GM12878 (cell line): ENCODE data around the gene GTF3A. TPM values are rescaled to one million over a fixed set of nuclear protein-coding genes. Genes with fewer than 3 reads are reported as not detected.

Experiments used
- ATAC-seq: fragments of 200-7000 bp; cut with Tn5 transposase; 3 replicates; pipeline ENCODE4 v1.9.1; 2020; ENCODE audit warnings: mild to moderate bottlenecking, moderate library complexity
- BruUV-seq: library from RNA; stranded (reverse); fragments of 400-500 nt; replicated peaks from 2 replicates; lab custom pipeline; 2021; lab: Mats Ljungman, UMichigan
- CTCF ChIA-PET: fragments of 300-600 bp; sonication (Branson Sonifier 250); formaldehyde crosslinking; extraction: SDS; loops from one replicate; lab custom pipeline; 2021; ENCODE audit warnings: inconsistent platforms; lab: Yijun Ruan, JAX
- POLR2A ChIA-PET: fragments of 350-600 bp; formaldehyde crosslinking; extraction: SDS; loops from one replicate; lab custom pipeline; 2021; ENCODE audit warnings: inconsistent platforms; lab: Charles Lee
- RAD21 ChIA-PET: fragments of 300-600 bp; sonication (Branson Sonifier 250); formaldehyde crosslinking; loops from one replicate; lab custom pipeline; 2023; ENCODE audit warnings: antibody characterized with exemption; ENCODE audit not compliant: unreplicated experiment; lab: Charles Lee
- SMC1A ChIA-PET: fragments of 300-600 bp; sonication (Branson Sonifier 250); formaldehyde crosslinking; loops from one replicate; lab custom pipeline; 2023; ENCODE audit not compliant: unreplicated experiment, uncharacterized antibody; lab: Charles Lee
- DNase-seq: peaks from one replicate; pipeline ENCODE4 v3.0.0-alpha.2; 2011; ENCODE audit warnings: low read depth, low spot score
- FAIRE-seq: peaks from 3 replicates; lab custom pipeline; 2011; peaks lifted over from hg19 to GRCh38; lab: Jason Lieb, UNC
- H2AFZ ChIP-seq: 2 replicates; pipeline ENCODE4 v1.6.0; 2011; ENCODE audit warnings: low read depth, low read length, control low read depth; ENCODE audit not compliant: control insufficient read depth
- H3K27ac ChIP-seq: 2 replicates; pipeline ENCODE4 v1.5.1; 2011; ENCODE audit warnings: control low read depth; ENCODE audit not compliant: control insufficient read depth, insufficient read depth
- H3K27me3 ChIP-seq, 2 experiments: replicated peaks in 1 of 2; 2 replicates each; pipeline versions ENCODE4 v1.6.0 to v1.6.1; 2011; ENCODE audit warnings: low read length in 1 of 2; ENCODE audit not compliant: control insufficient read depth in 2 of 2, insufficient read depth in 2 of 2
- H3K36me3 ChIP-seq, 2 experiments: 2 replicates each; pipeline ENCODE4 v1.5.1; 2011; ENCODE audit warnings: low read length in 1 of 2; ENCODE audit not compliant: control insufficient read depth in 2 of 2, insufficient read depth in 2 of 2
- H3K4me1 ChIP-seq: 2 replicates; pipeline ENCODE4 v1.6.1; 2011; ENCODE audit warnings: mild to moderate bottlenecking, low read length, moderate library complexity, mixed read lengths; ENCODE audit not compliant: control insufficient read depth, insufficient read depth
- H3K4me2 ChIP-seq: 2 replicates; pipeline ENCODE4 v1.6.0; 2011; ENCODE audit warnings: control low read depth; ENCODE audit not compliant: control insufficient read depth, insufficient read depth
- H3K4me3 ChIP-seq: fragments of 200-600 bp; sonication (generic); 2 replicates; pipeline ENCODE4 v1.5.1; 2016
- H3K79me2 ChIP-seq: 2 replicates; pipeline ENCODE4 v1.6.0; 2011; ENCODE audit warnings: low read length; ENCODE audit not compliant: control insufficient read depth, insufficient read depth
- H3K9ac ChIP-seq: 2 replicates; pipeline ENCODE4 v1.8.0; 2011; ENCODE audit warnings: low read length, control low read depth, mixed read lengths; ENCODE audit not compliant: control insufficient read depth, insufficient read depth
- H3K9me3 ChIP-seq: replicated peaks from 3 replicates; pipeline ENCODE4 v1.5.1; 2011; ENCODE audit warnings: mild to moderate bottlenecking, low read length; ENCODE audit not compliant: control insufficient read depth, insufficient read depth
- H4K20me1 ChIP-seq: 2 replicates; pipeline ENCODE4 v1.6.0; 2011; ENCODE audit not compliant: control insufficient read depth, insufficient read depth
- LARP7 ChIP-seq: fragments of 450-650 bp; IDR thresholded peaks from 2 replicates; pipeline ENCODE4 v1.6.1; 2017; ENCODE audit warnings: mild to moderate bottlenecking
- TCF7 ChIP-seq: IDR thresholded peaks from 2 replicates; pipeline ENCODE4 v1.6.1; 2014; ENCODE audit warnings: antibody characterized with exemption, borderline replicate concordance
- WGBS: methylation state at CpG from one replicate; pipeline ENCODE4 v1.1.6; 2016; ENCODE audit warnings: low lambda C conversion rate; ENCODE audit not compliant: insufficient replicate concordance, insufficient coverage; ENCODE audit errors: missing lambda C conversion rate; 5-methylcytosine and 5-hydroxymethylcytosine counted together
- in situ Hi-C: fragments of 300-500 bp; cut with MboI; formaldehyde crosslinking; loops from 9 replicates; pipeline ENCODE4 v1.14.3; 2018; ENCODE audit warnings: mixed read lengths
- intact Hi-C: fragments of 100-400 bp; cut with micrococcal nuclease; formaldehyde crosslinking; loops from one replicate; pipeline ENCODE4 v1.14.2; 2022; ENCODE audit not compliant: unreplicated experiment
- polyA plus RNA-seq, 11 experiments: library from polyadenylated mRNA; depleted of rRNA in 4 of 11; unstranded in 6 of 11; stranded (reverse) in 5 of 11; fragments of >200 nt; fragmentation: Nextera tagmentation in 4 of 11; fragmentation: Illumina TruSeq in 1 of 11; extraction: Ambion mirVana in 4 of 11; extraction: Trizol in 1 of 11; gene quantifications; 1 replicate in 1 of 11; 2 replicates in 10 of 11; pipeline versions ENCODE4 v1.2.1 to v1.2.3, GENCODE V29; 2011 to 2016; ENCODE audit warnings: inconsistent platforms in 2 of 11, missing spikeins in 2 of 11, low read depth in 1 of 11
- total RNA-seq, 4 experiments: library from RNA; depleted of rRNA in 3 of 4; stranded (reverse); fragments of >200 nt in 3 of 4; fragmentation: Illumina TruSeq in 1 of 4; extraction: Trizol in 1 of 4; gene quantifications; 2 replicates each; pipeline versions ENCODE4 v1.2.1 to v1.2.3, GENCODE V29; 2013 to 2021
- TF ChIP-seq, protein P1 (sequence below): fragments of 450-650 bp; IDR thresholded peaks from 2 replicates; pipeline ENCODE4 v1.6.1; 2017; ENCODE audit warnings: mild to moderate bottlenecking

Gene GTF3A
- total and polyA plus RNA-seq, 10 of the 15 experiments (the other 5 are each of a cell fraction or from before 2014, with no cell fraction given): 74.2 to 524 (median 216) TPM

DNA sequence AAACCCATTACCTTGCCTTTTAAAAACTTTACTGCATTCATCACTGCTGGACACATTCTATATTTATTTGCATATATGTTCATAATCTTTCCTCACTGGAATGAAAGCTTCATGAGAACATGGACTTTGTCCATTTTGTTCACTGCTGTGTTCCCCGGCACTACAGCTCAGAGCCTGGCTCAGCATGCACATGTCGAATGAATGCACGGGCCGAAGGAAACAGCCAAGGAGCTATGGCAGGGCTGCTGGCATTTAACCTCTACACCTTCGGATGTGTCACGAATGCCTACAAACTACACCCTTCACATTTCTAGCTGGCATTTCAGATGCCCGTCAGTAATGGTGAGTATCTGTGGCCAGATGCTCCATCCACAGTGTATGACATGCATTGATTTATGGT, 18.4 kb downstream of the GTF3A start:
- Histone ChIP-seq H3K4me3 (no peak overlapping the region), H3K27ac (no peak overlapping the region), H3K4me2 (no peak overlapping the region), H2AFZ (no peak overlapping the region), H3K9ac (no peak overlapping the region), H3K27me3 (no peaks in the 10 kb centered on the region), H3K4me1 (peaks cover 8% of the 10 kb centered on the region), H3K36me3 (peaks cover 0 to 5% of the 10 kb centered on the region in 2 experiments; a peak in 2 of 4 replicates), H3K79me2 (peaks cover 8% of the 10 kb centered on the region), H4K20me1 (no peaks in the 10 kb centered on the region), H3K9me3 (no peaks in the 10 kb centered on the region)
- ATAC-seq (no peak), DNase-seq (no peak), FAIRE-seq (no peak)
- TF ChIP-seq TCF7: no peak
- TF ChIP-seq, protein P1, sequence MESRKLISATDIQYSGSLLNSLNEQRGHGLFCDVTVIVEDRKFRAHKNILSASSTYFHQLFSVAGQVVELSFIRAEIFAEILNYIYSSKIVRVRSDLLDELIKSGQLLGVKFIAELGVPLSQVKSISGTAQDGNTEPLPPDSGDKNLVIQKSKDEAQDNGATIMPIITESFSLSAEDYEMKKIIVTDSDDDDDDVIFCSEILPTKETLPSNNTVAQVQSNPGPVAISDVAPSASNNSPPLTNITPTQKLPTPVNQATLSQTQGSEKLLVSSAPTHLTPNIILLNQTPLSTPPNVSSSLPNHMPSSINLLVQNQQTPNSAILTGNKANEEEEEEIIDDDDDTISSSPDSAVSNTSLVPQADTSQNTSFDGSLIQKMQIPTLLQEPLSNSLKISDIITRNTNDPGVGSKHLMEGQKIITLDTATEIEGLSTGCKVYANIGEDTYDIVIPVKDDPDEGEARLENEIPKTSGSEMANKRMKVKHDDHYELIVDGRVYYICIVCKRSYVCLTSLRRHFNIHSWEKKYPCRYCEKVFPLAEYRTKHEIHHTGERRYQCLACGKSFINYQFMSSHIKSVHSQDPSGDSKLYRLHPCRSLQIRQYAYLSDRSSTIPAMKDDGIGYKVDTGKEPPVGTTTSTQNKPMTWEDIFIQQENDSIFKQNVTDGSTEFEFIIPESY: no peak
- TF ChIP-seq LARP7: no peak
- ChIA-PET CTCF (interaction anchor here (1.5 kb wide), 1 partner anchor 81 kb away, joined by 5 read pairs; no protein-coding TSS in a partner anchor), RAD21 (interaction anchor here (0.9 to 1.8 kb wide), 2 partner anchors 16 to 384 kb away, joined by 3 to 6 read pairs; no protein-coding TSS in a partner anchor), POLR2A (interaction anchor here (0.5 kb wide), 1 partner anchor 469 kb away, joined by 3 read pairs; no protein-coding TSS in a partner anchor), SMC1A (interaction anchor here (1.3 kb wide), 1 partner anchor 15 kb away, joined by 4 read pairs; no protein-coding TSS in a partner anchor)
- in situ Hi-C loops (no loop called here), intact Hi-C loops (no loop called here)
- BruUV-seq: no TSS peak
- WGBS: 95% methylated on average over 7 of the region's 7 CpGs
